Measurements from ENCODE around the gene TRIM71.
"Not testable (repeated sequence)": the region's sequence is repeated elsewhere in the genome, so short reads cannot be mapped to it uniquely, and the experiment has no call there.

TRIM71 gene

DNA sequence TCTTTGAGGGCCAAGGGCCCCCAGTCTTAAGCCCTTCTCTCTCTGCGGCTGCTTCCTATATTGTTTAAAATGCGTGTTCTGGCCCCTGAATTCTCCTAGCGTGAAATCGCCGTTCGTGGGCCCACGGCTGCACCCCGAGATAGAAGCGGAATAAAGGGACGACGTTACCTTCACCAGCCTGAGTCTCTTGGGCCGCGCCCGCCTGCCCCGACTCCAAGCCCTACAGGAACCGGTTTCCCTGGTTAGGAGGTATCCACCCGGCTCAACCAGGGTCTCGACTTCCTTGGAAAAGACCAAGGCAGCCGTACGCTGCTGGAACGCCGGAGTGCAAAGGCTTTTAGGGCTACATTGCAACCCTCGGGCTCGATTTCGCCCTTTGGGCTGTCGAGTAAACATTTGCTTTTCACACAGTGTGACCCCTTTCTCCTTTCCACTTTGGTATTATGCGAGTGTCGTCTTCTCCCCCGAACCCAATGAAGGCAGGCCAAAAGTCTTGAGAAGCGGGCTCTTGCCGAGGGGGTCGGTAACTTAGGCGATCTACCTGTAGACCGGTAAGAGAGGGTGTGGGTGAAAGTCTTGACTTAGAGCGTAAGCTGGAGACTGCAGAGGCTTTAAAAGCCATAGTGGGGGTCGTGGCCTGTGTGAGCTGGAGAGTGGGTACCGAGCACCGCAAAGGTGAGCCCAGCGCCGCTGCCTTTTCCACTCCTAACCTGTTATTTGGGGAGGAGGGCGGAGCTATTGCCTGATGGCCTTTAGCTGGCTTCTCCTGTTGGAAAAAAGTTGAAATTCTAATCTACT is 2.0 kb downstream of the TRIM71 start:
- no peak for DNase-seq (ENCODE audit: low spot score)

DNA sequence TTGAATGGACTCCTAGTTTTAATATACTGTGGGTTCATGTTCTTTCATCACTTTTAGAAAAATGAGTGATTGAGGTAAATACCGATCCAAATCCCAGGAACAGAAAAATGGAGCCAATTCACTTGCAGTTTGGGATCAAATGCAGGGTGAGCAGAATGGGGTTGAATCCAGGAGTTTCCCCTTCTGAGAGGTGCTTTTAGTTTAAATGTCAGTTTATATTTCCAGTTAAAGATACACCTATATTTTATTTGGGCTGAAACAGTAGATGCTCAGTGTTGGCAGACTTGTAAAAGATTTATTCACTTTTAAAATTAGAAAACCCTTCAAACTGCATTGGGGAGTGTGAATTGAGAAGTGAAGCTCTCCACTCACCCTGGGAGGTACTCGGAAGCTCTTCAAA is 2.6 kb downstream of the TRIM71 start:
- no peak for DNase-seq (ENCODE audit: low spot score)

DNA sequence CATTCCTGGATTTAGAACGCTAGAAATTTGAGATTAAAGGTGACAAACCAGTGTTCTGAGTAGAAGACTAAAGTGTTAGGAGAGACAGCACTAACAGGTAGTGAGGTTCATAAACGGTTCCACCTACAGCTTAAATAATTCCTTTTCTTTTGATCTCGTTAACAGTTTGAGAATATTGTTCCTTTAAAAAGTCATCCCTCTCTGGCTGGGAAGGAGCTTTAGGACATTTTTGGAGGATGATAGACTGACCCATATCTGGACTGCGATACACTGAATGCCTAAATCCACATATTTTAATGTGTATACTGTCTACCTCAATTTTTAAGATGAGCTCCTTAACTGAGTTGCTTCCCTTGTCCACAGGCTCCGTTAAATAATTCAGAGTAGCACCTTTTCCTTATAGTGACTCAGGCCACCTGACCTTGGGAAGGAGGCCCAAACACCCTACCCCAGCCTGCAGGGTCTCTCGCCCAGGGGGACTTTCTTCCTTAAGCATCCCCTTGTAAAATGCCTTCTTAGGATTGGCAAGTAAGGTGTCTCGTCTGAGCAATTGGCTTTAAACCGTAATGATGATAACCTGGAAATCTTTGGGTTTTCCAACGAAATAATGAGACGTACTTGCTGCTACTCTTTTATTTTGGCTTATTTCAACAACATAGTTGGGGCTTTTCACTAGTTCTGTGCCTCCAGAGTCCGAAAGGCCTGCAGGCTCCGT is 3.3 kb downstream of the TRIM71 start:
- no peak for DNase-seq (ENCODE audit: low spot score)

DNA sequence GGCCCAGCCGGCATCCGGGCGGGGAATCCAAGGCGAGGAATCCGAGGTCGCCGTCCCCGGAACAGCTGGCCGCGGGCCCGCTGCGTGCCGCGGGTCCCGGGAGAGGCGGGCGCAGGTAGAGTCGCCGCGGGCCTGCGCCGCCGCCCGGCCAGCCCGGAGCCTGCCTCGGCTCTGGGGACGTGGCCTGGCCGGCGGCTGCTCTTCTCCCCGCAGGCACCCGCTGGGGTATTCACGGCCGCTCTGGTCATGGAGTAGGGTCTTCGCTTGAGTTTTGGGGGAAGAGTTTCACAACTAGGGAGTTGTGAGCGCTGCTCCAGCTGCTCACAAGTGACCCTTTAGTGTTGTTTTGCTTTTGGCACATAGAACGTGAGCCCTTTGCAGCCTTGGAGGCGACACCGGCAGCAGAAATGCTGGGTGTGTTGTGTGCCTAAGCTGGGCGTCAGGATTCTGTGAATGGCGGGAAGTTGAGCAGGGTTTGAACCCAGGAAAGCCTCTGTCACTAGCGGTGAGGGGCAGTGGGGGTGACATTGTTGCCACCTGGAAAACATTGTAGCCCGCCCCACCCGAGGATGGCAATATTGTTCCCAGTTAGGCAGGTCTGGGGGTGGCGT is 4.0 kb downstream of the TRIM71 start:
- DNase-seq (ENCODE audit: low spot score) = no peak

DNA sequence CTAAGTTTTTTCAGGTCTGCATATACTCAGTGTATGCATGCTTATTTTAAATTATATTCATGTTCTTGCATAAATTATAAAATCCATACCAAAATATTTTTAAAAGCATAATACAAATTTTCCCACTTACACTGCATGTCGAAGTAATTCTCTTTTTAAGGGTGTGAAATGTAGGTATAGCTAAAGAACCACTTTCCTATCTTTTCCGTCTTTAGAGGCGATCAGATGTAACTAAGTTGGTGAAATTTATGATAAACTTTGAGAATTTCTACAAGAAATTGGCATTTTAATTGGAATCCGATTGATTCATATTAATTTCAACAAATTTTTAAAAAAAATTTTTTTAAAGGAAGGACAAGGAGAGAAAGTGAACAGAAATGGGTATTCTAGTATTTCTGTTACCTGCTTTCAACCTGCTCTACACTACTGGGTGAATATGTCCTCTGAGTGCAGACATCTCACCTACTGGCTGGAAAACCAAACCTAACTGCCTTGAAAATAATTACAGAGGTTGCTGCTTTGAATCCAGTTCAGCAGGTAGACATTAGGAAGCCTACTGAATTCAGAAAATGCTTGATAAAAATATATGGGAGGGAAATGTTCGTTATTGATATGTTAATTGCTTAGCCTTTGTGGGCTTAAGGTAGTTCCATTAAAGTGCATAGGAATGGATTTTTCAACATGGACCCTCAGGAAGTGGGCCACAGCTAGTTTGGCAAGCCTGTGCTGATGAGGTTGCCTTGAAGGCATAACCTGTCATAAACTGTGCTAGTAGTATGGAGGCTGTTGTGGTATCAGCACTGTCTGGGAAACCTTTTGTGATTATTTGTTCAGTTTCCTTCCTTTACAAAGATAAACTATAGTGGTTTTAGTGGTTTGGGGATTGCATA is 5.1 kb downstream of the TRIM71 start:
- no peak for DNase-seq (ENCODE audit: low spot score)

DNA sequence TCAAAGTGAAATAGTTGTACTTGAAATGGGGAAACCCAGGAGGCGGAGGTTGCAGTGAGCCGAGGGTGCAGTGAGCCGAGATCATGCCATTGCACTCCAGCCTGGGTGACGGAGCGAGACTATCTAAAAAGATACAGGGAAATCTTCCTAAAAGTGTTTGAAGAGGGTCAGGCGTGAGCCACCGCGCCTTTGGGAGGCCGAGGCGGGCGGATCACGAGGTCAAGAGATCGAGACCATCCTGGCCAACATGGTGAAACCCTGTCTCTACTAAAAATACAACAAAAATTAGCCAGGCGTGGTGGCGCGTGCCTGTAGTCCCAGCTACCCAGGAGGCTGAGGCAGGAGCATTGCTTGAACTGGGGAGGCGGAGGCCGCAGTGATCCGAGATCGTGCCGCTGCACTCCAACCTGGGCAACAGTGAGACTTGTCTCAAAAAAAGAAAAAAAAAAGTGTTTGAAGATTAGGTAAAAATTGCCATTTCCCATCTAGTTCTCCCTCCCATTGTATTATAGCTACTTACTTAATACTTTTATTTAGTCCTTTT is 5.9 kb downstream of the TRIM71 start:
- DNase-seq (ENCODE audit: low spot score) = not testable (repeated sequence)

DNA sequence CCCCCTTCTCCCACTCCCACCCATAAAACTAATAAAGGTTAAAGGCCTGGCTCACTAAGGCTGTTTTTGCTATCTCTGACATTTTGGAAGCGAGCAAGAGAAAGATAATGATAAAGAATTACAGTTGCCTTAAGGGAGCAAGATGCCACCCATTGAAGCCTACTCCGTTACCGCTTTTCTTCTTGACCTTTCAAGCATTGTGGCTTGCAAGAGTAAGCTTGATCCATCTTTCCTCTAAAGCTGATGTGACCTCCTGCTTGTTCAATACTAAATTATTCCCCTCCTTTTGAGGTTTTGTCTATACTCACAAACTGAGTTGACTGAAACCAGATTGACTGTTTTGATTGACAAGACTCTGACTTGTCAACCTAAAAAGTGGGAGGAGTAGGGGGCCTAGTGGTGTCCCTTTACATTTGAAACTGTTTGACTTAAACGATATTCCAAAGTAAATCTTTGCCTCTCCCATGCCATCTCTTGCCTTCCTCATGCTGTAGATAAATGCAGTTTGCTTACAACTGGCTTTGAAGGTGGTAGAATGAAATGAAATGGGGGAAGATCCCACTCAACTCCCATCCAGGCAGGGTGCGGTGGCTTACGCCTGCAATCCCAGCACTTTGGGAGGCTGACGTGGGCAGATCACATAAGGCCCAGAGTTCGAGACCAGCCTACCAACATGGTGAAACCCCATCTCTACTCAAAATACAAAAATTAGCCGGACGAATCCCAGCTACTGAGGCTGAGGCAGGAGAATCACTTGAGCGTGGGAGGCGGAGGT is 8.0 kb downstream of the TRIM71 start:
- no peak for DNase-seq (ENCODE audit: low spot score)

DNA sequence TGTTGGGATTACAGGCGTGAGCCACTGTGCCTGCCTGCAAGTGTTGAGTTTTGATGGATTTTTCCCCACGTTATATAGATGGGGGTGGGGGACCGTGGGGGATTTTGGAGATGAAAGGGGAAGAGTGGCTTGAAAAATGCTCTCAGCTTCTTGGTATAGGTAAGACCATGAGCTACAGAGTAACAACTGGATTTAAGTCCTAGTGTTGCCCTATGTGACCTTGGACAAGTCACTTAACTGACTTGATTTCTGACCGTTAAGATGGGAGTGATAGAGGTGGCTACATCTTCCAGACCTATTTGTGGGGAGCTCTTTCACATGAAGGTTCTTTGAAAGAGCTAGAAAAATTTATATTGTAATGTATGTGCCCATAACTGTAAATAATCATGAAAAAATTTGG is 13.3 kb downstream of the TRIM71 start:
- DNase-seq (ENCODE audit: low spot score) = no peak

DNA sequence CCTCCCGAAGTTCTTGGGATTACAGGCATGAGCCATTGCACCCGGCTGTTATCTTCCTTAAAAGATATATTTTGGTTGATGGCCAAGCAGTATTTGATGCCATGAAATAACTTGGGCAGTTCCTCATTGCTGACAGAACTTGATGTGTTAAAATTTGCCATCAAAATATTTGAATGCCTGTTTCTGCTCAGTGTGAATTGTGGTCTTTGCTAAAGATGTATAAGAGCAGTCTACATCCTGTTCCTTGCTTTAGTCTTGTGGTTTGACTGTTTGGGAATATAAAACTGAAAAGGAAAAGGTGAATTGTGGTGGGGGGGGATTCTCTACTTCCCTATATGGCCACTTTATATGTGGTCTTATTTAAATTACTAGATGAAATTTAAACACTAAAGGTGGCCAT is 14.0 kb downstream of the TRIM71 start:
- no peak for DNase-seq (ENCODE audit: low spot score)

DNA sequence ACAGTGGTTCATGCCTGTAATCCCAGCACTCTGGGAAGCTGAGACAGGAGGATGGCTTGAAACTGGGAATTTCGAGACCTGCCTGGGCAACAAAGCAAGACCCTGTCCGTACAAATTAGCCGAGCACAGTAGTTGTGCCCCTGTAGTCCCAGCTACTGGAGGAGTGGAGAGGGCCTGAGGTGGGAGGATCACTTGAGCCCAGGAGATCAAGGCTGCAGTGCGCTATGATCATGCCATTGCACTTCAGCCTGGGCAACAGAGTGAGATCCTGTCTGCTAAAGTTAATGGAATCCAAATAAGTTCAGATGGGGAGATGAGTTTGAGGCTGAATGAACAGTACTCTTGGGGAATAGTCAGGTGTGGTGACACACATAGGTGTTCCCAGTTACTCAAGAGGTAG is 14.4 kb downstream of the TRIM71 start:
- DNase-seq (ENCODE audit: low spot score) = no peak

DNA sequence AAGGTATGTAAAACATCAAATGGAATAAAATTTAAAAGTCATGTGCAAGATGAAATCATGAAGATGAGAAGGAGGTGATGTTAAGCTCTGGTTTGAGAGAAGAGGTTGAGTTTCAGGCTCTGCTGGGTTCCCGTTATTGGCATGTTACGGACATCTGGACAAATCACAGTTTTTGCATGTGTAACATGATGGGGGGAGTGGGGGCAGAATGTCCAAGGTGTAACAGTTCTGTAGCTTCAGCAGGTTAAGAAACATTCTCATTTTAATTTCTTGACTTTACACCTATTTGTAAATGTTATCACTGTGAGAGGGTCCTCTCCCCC is 17.2 kb downstream of the TRIM71 start:
- no peak for DNase-seq (ENCODE audit: low spot score)

DNA sequence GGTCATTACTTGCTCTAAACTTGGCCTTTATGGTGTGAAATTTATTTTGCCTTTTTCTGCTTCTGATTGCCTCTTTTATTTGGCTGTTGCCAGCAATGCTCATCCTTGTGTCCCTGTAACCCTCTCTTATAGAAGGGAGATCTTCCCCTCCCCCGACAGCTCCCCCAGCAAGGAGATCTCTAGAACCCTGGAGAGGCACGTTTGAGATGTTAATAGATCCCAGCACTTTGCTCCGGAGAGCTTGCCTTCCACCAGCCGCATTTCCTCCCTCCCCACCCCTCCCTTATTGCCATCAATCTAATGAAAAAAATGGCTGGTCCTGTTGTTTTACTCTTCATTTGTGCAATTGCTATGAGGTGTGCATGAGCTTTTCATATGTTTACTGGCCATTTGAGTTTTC is 18.2 kb downstream of the TRIM71 start:
- DNase-seq (ENCODE audit: low spot score) = no peak

DNA sequence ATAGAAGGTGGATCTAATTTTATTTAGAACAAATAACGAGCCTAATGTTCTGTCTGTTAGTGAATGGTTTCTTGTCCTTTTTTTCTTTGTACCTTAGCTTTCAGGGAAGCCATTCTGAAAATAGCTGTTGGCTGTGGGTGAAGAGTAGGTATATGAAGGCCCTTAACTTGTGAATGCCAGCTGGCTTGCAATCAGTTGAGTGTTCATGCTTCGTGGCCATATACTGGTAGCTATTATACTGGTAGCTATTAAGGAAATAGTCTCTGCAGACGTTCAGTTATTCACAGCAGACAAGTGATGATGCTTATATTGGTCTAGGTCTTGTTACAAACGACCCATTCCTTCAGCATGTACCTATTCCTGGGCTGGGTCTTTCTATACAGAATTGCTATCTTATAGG is 18.8 kb downstream of the TRIM71 start:
- no peak for DNase-seq (ENCODE audit: low spot score)

DNA sequence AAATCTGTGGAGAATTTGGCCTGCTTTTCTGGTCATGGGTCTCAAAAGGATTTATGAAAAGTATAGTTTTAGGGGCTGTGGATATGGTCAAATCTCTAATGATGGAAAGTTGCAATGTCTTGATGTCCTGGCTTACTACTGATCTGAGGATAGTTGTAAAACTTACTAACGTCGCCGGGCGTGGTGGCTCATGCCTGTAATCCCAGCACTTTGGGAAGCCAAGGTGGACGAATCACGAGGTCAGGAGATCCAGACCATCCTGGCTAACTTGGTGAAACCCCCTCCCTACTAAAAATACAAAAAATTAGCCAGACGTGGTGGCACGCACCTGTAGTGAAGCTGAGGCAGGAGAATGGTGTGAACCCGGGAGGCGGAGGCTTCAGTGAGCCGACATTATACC is 19.6 kb downstream of the TRIM71 start:
- no peak for DNase-seq (ENCODE audit: low spot score)

DNA sequence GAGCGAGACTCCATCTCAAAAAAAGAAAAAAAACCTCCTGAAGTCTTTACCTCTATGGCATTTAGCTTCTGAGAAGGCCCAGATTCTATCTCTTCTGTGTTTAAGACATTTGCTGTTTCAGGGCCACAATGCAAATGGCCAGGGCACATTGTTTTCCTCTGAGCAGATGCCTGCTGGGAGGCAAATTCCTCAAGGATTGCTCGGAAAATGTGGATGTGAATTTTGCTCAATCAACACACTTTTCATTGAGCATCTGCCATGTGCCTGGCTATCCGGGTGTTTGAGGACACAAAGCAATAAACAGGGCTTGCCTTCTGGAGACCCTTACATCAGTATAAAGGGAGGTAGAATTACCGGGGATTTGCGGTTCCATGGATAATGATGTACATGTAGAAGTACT is 20.0 kb downstream of the TRIM71 start:
- DNase-seq (ENCODE audit: low spot score) = no peak

DNA sequence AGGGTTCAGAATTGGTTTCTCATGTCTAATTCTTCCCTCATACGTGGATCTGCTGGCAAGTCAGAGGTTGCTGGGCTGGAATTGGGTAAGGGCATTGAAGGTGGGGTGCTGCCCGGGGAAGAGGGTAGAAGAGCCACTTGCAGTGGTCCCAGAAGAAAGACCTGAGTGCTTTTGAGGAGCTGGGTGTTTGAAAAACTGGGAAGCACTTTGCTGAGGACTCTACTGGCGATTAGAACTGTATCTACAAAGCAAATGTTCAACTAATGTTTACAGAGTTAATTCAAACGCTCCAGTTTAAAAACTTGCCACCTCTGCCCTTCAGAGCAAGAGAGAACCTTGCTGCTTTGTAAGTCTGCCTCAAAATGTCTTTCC is 21.9 kb downstream of the TRIM71 start:
- DNase-seq (ENCODE audit: low spot score) = no peak

DNA sequence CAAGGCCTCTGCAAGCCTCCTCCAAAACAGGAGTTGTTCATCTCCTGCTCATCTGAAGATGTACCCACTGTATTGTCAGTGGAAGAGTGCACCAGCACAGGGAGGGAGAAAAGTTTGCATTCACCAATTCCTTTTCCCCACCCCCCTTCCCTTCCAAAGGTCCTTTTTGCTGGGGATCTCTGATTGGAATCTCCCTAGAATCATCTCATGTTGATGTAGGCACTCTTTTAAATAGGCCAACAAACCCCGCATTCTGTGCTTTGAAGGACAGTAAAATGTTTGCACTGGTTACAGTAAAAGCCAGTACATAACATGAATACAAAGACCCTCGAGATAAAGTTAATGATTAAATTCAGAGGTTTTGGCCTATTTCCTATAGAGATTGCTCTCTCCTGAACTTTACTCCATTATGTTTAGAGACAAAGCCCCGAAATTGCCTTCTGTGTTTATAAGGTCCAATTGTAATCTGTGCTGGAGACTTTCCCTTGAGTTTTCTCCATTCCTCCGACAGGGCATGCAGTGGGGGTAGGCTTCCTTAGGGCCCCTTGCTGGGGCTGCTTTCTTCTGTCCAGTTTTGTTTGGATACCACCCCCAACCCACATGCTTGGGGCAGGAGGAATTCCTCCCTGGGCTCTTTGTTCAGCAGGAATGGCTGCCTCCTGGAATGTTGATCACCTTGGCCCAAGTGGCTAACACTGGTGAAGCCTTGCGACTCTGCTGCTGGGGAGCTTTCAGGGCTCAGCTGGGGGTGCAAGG is 22.5 kb downstream of the TRIM71 start:
- DNase-seq (ENCODE audit: low spot score) = no peak

DNA sequence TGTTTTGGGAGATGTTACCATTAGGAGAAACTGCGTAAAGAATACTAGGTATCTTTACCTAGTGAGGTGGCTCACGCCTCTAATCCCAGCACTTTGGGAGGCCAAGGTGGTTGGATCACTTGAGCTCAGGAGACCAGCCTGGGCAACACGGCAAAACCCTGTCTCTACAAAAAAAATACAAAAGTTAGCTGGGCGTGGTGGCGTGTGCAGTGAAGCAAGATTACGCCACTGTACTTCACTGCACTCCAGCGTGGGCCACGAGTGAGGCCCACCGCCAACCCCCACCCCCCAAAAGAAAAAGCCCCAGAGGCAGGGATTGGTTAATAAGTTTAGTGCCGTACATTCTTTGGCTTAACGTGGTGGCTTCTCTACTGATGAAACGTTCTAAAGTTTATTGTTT is 23.5 kb downstream of the TRIM71 start:
- no peak for DNase-seq (ENCODE audit: low spot score)

DNA sequence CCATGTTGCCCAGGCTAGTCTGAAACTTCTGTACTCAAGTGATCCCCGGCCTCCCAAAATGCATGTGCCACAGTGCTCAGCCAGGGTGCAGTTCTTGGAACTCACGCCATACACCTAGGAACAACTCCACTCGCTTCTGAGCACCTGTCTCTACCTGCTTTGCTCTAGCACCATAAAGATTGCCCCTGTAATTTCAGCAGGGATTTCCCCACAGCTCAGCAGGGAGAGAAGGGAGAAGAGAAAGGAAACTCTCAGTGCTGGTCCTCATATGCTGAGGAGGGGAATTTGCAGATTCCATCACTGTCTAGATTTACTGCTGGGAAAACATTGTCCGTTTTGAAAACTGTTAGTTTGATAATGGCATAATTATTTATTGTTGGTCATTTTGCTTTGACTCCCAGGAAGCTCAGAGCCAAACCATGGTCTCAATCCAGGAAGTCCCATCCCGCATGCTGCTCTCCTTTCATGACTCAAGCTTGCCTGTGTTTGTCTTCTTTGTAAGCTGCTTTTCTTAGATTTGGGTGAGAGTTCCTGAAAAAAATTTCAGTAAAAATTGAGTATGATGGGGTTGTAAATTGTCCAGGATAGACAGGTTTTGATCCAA is 24.2 kb downstream of the TRIM71 start:
- no peak for DNase-seq (ENCODE audit: low spot score)

DNA sequence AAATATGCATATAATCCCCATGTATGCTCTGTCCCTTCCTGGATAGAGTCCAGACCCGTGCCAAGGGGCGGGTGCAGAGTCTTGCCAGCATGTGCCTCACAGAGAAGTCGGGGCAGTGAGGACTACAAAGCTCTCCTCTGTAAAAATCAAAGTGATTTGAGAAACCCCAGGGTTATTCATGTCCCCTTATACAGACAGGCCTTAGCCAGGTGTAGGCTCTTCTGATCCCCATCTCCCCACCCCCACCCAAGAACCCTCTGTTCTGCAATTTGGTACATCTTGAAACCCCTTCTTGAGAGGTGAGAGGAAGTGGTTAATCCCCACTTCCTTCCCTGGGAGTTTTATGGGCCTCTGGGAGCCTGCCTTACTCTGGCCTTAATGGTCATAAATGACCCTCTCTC is 24.7 kb downstream of the TRIM71 start:
- peak; percentile 7 for DNase-seq (ENCODE audit: low spot score)
